Thyroid gland (tissue), 4 donors: ENCODE results near the gene KCNH4. TPM values are rescaled to one million over a fixed set of nuclear protein-coding genes. Genes with fewer than 3 reads are reported as not detected.
A peak's percentile ranks its signal among the peaks of the same experiment; 100 is the strongest.

ENCODE experiments used
- DNase-seq, 2 donors: peaks; one replicate each; pipeline ENCODE4 v3.0.0-alpha.2; 2019
- H3K27ac ChIP-seq, 3 donors: fragments of 200-600 bp; sonication (generic); 1 replicate in 2 of 3; 2 replicates in 1 of 3; pipeline ENCODE4 v1.5.1; 2016 to 2019; ENCODE audit warnings: mild to moderate bottlenecking in 1 of 3, moderate library complexity in 1 of 3
- H3K27me3 ChIP-seq: fragments of 200-600 bp; sonication (generic); one replicate; pipeline ENCODE4 v1.5.1; 2019
- H3K36me3 ChIP-seq, 2 donors: fragments of 200-600 bp; sonication (generic); one replicate each; pipeline ENCODE4 v1.5.1; 2016 to 2019
- H3K4me1 ChIP-seq, 2 donors: fragments of 200-600 bp; sonication (generic); one replicate each; pipeline ENCODE4 v1.5.1; 2017 to 2019
- H3K4me3 ChIP-seq, 3 donors: fragments of 200-600 bp; sonication (generic); replicated peaks in 1 of 3; 1 replicate in 2 of 3; 2 replicates in 1 of 3; pipeline ENCODE4 v1.5.1; 2016; ENCODE audit warnings: mild to moderate bottlenecking in 1 of 3
- H3K9me3 ChIP-seq: fragments of 200-600 bp; sonication (generic); one replicate; pipeline ENCODE4 v1.5.1; 2017
- POLR2A ChIP-seq, 2 donors: fragments of 450-650 bp; IDR thresholded peaks; one replicate each; pipeline ENCODE4 v1.6.1; 2017; ENCODE audit warnings: antibody characterized with exemption in 2 of 2, mild to moderate bottlenecking in 2 of 2, moderate library complexity in 1 of 2
- WGBS, 2 donors: methylation state at CpG; one replicate each; pipeline ENCODE4 v1.1.5; 2017; 5-methylcytosine and 5-hydroxymethylcytosine counted together
- intact Hi-C: fragments of 100-400 bp; cut with DNase I; formaldehyde crosslinking; loops from one replicate; pipeline ENCODE4 v1.15.1; 2023
- total RNA-seq, 4 donors: library from RNA; depleted of rRNA; stranded (reverse); fragments of >200 nt; gene quantifications; one replicate each; pipeline ENCODE4 v1.2.3, GENCODE V29; 2016
- TF ChIP-seq, protein P1 (sequence below), 6 experiments: fragments of 200-600 bp in 3 of 6; fragments of 450-650 bp in 3 of 6; sonication (generic) in 3 of 6; IDR thresholded peaks; one replicate each; pipeline ENCODE4 v1.5.1; 2016 to 2019; ENCODE audit warnings: antibody characterized with exemption in 6 of 6, mild to moderate bottlenecking in 2 of 6, inconsistent platforms in 1 of 6, moderate library complexity in 1 of 6

KCNH4 gene
- total RNA-seq, 4 donors from 2014 or later = not detected

DNA sequence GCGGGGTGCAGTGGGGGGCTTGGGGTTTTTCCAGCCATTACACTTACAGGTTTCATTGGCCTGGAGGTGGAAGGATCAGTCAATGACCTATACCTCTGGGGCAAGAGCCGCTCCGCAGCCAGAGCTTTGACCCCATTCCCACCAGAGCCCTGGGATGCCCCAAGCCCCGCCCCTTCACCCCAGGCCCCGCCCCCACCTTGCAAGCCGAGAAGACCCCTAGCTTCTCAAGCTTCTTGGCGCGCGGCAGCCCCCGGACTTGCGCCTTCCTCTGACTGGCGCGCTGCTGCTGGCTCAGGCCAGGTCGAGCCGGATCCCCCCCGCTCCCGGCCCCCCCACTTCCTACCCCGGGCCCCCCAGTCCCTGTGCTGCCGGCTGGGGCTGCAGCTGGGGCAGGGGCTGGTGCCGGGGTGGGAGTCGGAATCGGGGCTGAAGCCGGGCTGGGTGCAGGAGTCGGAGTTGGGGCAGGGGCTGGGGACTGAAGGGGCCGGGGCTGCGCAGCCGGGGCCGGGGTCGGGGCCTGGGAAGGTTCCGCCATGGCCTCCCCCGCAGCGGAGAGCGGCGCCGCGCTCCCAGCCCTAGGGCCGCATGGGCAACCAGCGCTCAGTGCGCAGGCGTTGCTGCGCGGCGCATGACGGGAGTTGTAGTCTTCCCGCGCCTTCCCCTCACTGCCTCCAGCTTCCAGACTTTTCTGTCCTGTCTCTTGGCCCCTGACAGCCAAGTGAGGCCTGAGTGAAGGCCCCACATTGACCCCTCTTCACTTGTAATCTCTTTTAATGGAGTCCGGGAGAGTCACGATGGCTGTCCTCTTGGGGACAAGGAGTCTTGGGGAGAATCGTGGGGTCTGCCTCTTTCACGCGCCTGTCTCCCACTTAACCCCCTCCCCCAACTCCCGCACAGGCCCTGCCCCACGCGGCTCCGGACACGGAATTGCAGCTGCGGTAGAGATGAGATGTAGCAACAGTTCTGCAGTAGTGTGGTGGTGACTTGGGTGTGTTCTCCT is 59.9 kb downstream of the KCNH4 start, which contains the start of gene KAT2A:
Gene KAT2A, minus strand, starts transcription at position 598 of the 1,000 bp plus-strand sequence. Its CDS starts 63 bp downstream, at position 535.
- 8% methylated on average over 40 to 48 of the region's 57 CpGs for WGBS, 2 donors
- H3K36me3 ChIP-seq = peaks cover 7 to 11% of the 10 kb centered on the region in 2 donors
- peaks cover 12 to 18% of the 10 kb centered on the region in 2 donors for H3K4me1 ChIP-seq
- intact Hi-C loops = no loop called here
- peak within 1 kb of the TSS in 2 of 3 donors; percentile 62 to 81 for H3K4me3 ChIP-seq
- TF ChIP-seq, protein P1, sequence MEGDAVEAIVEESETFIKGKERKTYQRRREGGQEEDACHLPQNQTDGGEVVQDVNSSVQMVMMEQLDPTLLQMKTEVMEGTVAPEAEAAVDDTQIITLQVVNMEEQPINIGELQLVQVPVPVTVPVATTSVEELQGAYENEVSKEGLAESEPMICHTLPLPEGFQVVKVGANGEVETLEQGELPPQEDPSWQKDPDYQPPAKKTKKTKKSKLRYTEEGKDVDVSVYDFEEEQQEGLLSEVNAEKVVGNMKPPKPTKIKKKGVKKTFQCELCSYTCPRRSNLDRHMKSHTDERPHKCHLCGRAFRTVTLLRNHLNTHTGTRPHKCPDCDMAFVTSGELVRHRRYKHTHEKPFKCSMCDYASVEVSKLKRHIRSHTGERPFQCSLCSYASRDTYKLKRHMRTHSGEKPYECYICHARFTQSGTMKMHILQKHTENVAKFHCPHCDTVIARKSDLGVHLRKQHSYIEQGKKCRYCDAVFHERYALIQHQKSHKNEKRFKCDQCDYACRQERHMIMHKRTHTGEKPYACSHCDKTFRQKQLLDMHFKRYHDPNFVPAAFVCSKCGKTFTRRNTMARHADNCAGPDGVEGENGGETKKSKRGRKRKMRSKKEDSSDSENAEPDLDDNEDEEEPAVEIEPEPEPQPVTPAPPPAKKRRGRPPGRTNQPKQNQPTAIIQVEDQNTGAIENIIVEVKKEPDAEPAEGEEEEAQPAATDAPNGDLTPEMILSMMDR (IDR thresholded peaks at IDR 0.05) = no peak
- TF ChIP-seq POLR2A (IDR thresholded peaks at IDR 0.05) = peak in 1 of 2 donors; percentile 55
- H3K27me3 ChIP-seq = no peaks in the 10 kb centered on the region
- peak within 1 kb of the TSS in 1 of 3 donors; percentile 59 for H3K27ac ChIP-seq
- H3K9me3 ChIP-seq = no peaks in the 10 kb centered on the region
- peak; percentile 76 to 81 for DNase-seq

DNA sequence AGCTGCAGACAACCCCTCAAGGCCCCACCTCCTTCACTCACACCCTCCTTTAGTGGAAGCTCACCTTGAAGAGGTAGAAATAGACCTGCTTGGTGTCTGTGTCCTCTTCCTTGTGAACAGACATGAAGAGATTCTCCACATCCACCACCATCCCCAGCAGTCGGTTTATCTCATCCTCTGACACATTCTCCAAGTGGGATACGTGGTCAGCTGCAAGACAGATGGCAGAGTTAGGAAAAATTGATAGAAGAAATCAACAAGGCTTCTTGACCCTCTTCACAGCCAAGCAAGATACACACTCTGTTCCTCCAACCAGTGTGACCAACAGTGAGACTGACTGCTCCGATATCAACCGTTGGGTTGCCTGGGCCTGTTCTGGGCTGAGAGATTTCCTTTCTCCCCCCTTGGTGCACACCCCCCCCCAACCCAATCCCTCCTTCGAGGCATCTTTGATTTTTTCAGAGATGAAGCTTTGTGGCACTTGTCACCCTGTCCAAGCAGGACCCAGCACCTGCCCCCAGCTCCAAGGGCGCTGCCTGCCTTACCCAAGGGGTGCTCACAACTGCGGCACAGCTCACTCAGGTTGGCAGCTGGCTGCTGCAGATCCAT is 60.7 kb downstream of the KCNH4 start:
- H3K27ac ChIP-seq = no peak overlapping the region
- intact Hi-C loops = no loop called here

DNA sequence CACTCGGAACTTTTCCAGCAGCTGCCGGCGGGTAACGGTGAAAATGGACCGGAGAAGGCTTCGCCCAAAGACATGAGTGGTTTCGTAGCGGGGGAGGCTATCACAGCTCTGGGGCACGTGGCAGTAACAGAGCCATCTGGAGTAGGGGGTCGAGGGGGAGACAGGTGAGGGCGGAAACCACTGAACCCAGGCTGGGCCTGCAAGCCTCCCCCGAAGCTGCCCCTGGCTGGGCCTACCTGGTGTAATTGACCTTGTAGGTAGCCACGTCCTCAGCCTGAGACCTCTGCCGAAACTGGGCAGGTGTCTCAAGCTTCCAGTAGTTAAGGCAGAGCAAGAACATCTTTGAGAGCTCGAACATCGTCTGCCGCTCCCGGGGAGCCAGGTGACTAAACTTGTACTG is 61.6 kb downstream of the KCNH4 start:
- WGBS, 2 donors = 93 to 94% methylated on average over 18 of the region's 18 CpGs
- no peak overlapping the region for H3K4me3 ChIP-seq
- H3K27ac ChIP-seq = no peak overlapping the region
- no peaks in the 10 kb centered on the region for H3K9me3 ChIP-seq
- H3K27me3 ChIP-seq = no peaks in the 10 kb centered on the region
- no peaks in the 10 kb centered on the region for H3K36me3 ChIP-seq
- no peak for DNase-seq
- TF ChIP-seq, protein P1 (IDR thresholded peaks at IDR 0.05) = no peak
- no peak for TF ChIP-seq POLR2A (IDR thresholded peaks at IDR 0.05)
- intact Hi-C loops = loop anchor here (5.0 kb wide), 3 partner anchors 52 to 157 kb away; partner anchors contain the start of gene NKIRAS2
- peaks cover 12 to 18% of the 10 kb centered on the region in 2 donors for H3K4me1 ChIP-seq

More for the DNA sequence above, 60.7 kb downstream of the KCNH4 start:
- TF ChIP-seq, protein P1 (IDR thresholded peaks at IDR 0.05) = no peak
- no peak for TF ChIP-seq POLR2A (IDR thresholded peaks at IDR 0.05)
- WGBS, 2 donors = 56 to 70% methylated on average over 5 to 7 of the region's 7 CpGs
- DNase-seq = no peak
- H3K9me3 ChIP-seq = no peaks in the 10 kb centered on the region
- H3K4me1 ChIP-seq = peaks cover 12 to 18% of the 10 kb centered on the region in 2 donors
- no peaks in the 10 kb centered on the region for H3K27me3 ChIP-seq
- peak overlapping the region in 1 of 3 donors; percentile 81 for H3K4me3 ChIP-seq
- H3K36me3 ChIP-seq = peaks cover 0 to 3% of the 10 kb centered on the region in 2 donors

DNA sequence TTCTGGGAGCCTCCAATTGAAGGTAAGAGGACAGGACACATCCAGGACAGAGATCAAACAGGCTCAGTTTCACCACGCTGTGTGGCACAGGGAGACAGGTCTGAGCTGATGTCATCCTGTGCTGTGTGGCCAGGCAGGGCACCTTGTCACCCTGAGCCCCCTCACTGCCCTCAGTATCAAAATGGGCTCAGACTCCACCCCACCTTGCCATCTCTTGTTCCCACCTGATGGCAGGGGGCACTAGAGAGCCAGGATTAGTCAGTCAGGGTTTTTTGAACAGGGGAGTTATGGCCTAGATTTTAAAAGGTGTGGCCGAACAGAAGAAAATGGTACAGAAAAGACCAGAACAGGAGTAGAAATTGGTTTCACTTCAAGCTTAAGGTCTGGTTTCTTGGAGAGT is 62.4 kb downstream of the KCNH4 start:
- intact Hi-C loops = loop anchor here (5.0 kb wide), 3 partner anchors 51 to 156 kb away; partner anchors contain the start of gene NKIRAS2
- Histone ChIP-seq H3K27ac (no peak overlapping the region), H3K4me1 (peaks cover 12 to 18% of the 10 kb centered on the region in 2 donors), H3K27me3 (no peaks in the 10 kb centered on the region), H3K36me3 (no peaks in the 10 kb centered on the region), H3K9me3 (no peaks in the 10 kb centered on the region), H3K4me3 (no peak overlapping the region)
- WGBS, 2 donors = 81 to 84% methylated on average over 2 of the region's 2 CpGs
- peak in 1 of 2 donors; percentile 37 for DNase-seq
- TF ChIP-seq POLR2A (IDR thresholded peaks at IDR 0.05) = no peak
- TF ChIP-seq, protein P1 (IDR thresholded peaks at IDR 0.05) = peak in 4 of 6 experiments; percentile 11 to 39 (median 32)
